NCI-H2196 (cell line): ENCODE results near the gene TMEM108.
A peak's percentile ranks its signal among the peaks of the same experiment; 100 is the strongest.

Experiments used
- DNase-seq: peaks from one replicate; lab custom pipeline; 2025; ENCODE audit not compliant: unreplicated experiment; lab: John Stamatoyannopoulos, UW

The TMEM108 gene

DNA sequence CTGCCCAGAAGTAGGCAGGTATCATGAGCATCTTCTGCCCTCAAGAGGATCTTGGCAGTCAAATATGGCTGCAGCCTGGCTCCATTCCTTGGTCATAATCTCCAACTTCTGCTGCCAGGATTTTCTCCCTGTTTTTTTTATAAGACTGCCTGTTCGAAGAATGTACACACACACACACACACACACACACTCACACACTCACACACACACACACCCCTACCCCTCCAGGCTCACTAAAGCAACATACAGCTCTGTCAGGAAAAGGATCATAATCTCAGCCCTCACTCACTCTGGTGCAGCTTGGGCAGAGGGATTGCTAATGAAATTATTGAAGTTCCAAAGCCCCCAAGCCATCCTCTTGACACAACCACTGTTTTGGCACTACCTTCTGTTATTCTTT is 232.4 kb downstream of the TMEM108 start:
- DNase-seq: no peak

DNA sequence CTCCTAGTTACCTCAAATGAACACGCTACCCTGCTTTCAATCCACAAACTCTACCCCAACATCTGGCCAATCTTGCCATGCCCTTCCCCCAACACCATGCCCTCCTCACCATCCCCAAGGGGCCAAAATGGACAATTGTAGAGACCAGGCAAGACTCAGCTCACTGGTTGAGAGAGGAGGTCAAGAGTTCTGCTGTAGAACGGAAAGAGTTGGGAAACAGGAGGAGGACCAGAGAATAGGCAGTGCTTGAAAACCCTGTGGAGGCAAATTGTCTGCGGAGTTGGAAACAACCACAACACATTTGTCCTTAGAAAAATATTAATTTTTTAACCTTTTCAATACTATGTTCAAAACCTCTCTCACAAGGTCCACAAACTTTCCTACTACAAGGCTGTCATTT is 232.9 kb downstream of the TMEM108 start:
- DNase-seq: no peak

DNA sequence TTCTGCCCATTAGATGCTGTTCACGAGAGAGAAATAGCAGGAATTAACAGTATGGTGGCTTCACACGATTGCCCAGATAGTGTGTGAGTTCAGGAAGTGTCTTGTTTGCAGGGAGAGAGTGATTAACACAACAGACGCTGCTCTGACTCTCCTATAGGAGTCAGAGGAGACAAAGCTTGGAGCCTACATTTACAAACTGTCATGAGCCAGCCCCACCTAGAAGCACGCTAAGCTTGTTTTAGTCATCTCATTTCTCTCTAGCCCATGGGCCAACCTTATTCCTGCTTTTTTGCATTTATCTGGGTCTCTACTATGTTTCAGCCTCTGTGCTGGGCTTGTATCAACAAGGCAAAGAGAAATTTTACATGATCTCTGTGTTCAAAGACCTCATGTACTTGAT is 233.3 kb downstream of the TMEM108 start:
- DNase-seq: no peak

DNA sequence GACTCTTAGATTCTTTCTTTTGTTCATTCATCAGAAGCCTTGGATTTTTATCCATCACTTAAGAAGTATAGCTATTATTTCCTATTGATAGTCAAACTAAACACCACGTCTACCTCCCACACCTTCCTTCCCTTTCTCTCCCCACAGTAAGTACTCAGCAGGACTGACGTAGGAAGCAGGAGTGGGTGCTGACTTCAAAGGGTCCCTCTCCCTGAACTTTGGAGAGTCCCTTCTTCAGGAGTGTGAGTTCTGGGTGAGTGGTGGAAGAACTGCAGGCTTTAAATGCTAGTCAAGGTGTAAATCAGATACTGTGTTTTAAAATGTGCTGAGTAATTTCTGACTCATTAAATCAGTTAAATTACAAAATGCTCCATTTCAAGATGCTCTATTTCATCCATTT is 235.2 kb downstream of the TMEM108 start:
- no peak for DNase-seq

DNA sequence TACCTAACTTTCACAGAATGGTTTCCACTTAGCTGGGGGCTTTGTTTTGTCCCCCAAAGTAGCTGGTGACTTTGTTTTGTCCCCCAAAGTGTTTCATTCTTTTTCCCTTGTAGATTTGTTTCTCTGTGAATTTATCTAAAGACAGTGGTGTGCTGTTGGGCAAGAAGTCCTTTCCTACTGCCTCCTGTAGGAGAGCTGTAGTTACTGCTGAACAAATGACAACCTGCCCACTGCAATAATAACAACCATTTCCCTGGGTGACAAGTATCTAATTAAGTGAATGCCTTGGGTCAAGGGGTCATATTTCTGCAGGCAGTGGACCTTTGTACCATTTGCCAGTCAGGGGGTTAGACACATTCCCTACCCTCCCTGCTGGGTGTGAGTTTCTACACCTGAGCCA is 236.3 kb downstream of the TMEM108 start:
- DNase-seq: no peak

DNA sequence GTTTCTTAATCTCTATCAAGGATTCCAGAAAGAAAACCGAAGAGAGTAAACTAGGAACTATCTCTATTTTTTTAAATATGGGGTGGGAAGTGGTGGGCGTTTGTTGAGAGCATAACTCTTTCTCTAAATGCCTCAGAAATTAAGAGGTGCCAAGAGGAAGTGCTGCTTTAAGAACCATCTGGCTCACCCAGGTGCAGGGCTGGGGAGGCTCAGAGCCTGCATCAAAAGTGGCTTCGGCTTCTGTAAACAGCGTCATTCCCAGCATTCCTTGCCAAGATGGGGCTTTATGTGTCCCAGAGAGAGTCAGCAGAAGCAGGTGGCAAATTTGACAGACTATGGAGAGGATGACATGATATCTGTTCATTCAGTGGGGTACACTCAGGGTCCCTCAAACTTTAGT is 238.4 kb downstream of the TMEM108 start:
- DNase-seq: no peak

DNA sequence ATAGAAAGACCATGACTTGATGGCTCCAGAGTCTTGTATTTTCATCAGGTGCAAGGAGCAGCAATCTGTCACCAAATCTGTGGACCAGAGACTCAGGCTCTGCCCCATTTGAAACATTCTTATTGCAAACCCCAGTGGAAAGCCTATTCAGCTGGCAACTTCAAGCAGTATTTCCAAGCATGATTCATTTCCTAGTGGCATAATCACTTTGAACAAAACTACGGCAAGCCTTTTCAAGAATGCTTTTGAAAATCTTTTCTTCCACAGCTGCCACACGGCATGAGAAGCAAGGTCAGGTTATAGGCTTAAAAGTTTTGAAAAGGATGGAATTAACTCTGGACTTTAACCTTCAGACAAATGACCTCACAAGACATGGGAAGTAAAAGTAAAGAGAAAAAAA is 239.6 kb downstream of the TMEM108 start:
- DNase-seq: no peak

DNA sequence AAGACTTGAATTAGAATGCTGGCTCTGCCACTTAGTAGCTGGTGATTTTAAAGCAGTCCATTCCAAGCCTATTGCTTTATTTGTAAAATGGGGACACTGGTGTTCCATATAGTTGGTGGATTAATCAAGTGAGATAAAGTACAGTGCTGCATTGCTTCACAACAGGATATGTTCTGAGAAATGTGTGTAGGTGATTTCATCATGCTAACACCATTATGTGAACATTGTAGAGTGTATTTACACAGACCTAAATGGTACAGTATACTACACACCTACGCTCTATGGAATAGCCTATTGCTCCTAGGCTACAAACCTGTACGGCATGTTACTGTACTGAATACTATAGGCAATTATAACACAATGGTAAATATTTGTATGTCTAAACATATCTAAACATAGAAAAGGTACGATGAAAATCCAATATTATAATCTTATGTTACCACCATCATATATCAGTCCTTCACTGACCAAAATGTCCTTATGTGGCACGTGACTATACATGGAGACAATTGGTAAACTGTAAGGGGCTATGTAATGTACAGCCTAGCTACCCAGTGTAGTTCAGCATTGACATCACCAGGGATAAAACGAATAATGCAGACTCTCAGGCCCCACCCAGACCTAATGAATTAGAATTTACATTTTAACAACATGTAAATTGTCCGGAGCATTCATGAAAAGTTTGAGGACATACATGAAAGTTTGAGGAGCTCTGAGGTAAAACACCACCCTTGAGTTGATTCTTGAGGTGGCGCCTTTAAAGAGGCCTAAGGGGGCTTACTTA is 240.3 kb downstream of the TMEM108 start:
- no peak for DNase-seq

DNA sequence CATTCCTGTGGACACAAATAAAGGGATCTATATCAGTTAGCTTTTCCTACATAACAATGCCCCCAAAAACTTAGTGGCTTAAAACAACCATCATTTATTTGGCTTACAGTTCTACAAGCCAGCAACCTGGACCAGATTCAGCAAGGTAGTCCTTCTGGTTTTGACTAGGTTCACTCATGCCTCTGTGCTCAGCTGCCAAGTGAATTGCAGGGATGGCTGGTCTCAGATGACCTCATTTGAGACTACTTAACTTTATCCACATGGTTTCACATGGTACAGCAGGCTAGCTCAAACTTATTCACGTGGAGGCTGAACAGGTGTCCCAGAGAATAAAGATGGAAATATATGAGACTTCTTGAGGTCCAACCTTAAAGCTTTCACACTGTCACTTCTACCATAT is 242.4 kb downstream of the TMEM108 start:
- DNase-seq: no peak

DNA sequence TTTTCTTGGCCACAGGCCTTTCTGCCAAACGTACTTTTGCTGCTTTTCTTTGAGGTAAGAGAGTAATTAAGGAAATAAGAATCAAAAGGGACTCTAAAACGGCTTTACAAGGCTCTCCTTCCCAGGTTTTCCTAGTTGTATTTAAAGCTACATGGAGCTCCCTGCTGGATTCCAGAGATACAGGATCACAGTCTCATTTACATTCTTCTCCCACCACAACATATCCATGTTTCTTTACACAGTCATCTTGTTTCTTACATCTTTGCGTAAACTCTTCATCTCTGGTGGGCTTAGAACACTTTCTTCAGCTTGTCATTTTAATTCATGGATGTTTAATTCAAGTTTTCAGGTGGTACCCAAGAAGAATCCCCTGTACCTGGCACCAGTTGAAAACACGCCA is 244.0 kb downstream of the TMEM108 start:
- no peak for DNase-seq

DNA sequence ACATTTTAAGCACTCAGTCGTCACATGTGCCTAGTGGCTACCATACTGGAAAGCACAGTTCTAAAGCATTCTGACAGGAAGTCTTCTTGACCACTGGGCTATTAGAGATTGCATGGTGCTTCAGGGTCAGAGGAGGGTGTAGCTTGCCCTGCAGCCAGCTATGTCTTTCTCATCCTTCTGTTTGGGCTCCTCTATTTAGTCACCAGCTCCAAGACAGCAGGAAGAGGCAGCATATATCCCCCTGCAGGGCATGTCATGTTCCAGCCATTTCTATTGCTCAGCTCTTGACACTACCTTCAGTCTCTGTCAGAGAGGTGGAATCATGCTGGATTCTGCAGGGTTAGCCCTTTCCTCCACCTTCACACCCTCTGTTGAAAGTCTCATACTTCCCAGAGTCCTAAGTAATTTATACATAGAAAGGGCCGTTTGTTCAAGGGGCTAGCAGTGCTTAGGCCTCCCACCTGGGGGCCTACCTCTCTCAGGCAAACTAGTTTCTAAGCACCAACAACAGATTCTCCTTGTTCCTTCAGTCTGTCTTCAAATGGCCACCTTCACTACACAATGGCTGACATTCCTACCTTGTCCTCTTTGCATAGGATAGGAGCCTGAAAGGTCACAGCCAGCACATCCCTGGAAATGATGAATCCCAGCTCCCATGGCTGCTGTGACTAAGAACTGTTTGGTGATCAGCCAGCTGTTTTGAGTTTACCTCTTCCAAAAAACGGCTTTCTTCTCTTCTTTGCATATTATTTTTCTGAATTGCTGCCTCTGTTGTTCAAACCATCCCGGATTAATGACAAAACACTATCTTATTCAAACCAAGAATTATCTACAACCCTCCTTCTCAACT is 246.0 kb downstream of the TMEM108 start:
- DNase-seq: no peak

DNA sequence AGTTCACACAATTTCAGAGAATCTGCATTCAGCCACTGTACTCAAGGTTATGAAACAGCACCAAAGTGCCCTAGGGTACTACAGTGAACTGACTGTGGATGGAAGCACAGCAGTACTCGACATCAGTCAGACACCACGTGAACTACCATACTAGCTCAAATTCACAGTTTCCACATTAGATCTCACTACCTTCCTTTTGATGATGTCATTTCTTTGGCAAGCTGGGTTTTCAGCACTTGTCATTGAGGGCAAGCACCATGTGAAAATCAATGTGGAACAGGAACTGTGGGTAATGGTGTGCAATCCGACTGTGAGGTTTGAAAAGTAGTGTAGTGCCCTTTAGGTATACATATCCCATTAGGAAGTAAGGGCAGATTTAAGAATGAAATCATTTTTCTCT is 251.1 kb downstream of the TMEM108 start:
- DNase-seq: no peak

DNA sequence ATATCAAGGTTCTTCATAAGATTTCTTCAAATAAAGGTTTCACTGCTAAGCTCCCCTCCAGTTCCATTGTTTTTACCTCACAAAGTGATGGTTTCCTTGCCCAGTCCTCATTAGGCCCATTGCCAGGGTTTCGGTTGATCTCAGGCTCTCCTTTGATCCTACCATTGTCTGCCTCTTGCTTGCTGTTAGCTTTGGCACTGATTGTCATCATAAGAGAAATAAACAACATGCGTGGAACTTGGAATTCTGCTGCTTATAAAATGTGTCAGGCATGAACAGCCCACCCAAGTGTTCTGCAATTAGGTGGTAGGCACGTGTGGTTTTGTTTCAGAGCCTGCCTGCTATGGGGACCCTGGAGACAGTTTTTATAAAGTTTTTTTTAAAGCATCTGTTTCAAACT is 254.1 kb downstream of the TMEM108 start:
- DNase-seq: no peak

DNA sequence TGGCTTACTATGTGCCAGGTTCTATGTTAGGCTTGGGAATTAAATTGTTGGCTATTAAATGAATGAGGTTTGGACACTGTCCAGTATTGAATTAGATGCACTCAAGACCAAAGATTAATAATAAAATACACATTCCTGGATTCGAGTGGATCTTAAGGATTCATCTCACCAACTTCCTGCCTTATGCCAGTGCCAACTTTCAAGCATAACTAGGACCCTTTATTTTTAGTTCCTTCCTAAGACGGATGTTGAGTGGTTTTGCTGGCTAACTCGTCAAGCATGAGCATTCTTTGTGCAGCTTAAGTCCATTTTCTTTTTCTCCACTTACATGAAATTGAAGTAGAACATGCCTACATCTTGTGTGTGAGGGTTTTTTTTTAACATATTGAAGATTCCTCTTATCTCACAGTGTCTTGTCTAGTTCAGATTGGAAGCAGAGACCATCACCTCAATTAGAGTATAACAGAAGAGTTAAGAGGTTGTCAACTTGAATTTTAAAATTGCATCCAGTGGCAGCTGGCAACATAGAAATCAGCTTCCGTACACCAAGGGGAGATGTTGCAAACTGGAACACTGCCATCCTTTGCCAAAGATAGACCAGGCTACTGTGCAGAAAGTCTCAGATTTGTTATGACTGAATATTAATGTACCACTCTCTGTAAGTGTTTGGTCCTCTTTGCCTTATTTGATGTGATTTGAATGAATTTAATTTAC is 255.4 kb downstream of the TMEM108 start:
- DNase-seq: no peak

DNA sequence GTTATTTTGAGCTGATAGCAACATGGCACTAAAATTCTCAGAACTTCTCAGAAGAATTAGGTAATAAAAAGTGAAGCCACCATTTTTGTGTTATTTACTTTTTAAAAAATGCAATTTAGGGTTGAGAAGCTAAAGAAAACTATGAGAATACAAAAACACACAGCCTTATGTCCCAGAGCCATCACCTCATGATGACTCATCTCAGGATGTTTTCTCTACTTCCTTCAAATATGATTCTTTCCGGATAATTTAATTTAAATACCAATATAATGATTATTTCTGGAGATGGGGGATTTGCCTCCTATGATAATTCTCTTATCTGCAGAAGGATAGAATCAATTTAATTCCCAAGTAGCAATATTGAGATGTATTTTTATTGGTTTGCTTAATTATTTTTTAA is 256.1 kb downstream of the TMEM108 start:
- DNase-seq: no peak

DNA sequence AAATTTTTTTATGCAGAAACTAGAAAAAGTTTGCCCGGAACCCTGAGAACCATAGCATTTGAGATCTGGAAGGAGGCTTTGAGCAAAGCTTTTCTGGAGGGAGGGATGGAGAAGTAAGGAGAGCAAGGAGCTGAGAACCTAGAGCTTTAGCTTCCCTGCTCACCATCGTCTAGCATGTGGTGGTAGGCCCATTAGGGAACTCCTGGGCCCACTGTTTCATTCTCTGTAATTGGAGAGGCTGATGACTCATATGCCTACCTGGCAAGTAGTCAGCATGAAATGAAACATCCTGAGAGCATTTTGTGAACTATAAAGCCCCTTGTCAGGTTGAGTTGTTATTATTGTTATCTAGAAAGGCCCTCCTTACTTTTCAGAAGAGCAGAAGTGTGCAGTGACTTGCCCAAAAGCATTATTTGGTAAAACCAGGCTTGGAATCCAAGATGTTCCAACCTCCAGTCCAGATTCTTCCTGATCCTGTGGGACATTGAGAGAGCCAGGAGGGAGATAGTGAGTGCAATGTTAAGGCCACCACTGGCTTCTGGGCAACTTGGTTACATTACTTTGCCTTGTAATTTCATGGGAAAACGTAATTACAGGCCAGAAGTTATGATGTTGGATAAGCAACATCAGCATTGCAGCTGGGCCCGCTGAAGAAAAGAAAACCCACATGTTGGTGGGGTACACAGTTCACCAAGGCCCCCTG is 257.2 kb downstream of the TMEM108 start:
- DNase-seq: peak; percentile 44

DNA sequence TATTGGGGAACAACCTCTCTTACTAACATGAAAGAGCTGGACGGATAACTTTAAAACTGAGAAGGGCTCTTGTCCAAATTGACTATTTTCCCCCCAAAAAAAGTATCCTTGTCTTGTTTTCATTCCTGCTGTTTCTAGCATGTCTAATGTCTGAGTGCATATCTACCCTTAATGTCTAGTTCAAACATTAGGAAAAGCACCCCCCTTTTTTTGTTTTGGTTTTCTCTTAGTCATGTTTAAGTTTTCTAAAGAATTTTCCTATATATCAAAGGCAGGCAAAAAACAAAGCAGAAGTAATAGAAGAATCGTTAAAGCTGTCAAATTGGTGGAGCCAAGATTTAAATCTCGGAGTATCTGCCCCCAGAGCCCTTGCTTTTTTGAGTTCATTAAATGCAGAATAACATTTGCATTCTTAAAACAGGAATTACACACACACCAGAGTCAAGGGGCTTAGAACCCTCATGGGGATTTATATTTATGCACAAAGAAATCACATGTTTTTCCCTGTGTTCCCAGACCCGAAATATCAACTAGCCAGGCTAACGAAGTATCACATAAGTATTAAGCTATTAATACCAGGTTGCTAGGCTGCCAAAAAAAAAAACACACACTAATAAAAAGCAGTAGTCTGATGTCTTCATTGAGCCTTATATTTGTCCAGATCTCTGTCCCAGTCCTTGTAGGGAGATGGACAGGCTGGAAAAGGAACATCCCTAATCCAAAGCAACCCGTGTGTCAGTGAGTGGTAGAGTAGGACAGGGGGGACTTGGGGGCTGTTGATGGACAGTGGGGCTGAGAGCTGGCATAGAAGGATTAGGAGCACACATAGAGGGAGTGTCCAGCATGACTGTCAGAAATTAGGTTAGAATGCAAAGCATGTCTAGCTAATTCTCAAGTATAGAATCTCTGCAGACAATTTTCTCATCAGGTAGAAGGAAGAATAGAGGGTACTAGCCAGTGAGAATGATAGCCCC is 258.0 kb downstream of the TMEM108 start:
- no peak for DNase-seq

DNA sequence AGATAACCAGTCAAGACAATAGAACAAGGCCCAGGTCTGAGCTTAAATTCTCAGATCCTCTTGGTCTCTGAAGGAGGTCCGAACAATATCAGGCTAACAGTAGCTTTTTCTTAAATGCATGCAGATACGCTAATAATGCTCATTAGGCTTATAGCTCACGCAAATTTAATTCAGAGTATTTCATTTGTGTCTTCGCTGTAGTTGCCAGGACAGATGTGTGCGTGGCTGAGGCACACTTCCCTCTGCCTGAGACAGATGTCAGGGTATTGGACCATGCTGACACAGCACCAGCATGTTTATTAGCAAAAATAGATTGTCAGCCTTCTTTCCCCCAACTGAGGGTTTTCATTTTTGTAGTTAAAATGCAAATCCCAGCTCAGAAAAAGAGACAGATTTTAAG is 258.8 kb downstream of the TMEM108 start:
- DNase-seq: no peak

DNA sequence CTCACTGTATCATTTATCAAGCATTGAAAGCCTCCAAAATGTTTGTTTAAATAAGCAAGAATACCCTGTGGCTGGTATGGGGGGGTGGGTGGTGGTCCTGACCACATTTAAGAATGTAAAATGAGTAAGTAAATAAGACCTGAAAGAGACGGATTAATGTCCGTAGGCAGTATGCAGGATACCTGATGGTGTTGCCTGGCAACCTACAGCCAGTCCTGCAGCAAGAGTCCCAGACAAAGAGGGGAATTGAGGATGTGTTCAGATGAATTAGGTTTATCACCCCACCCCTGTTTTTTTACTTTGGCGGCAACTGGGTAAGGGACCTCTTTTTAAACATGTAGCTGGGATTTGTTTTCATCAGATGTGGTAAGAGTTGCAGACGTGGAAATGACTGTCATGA is 261.9 kb downstream of the TMEM108 start:
- no peak for DNase-seq

DNA sequence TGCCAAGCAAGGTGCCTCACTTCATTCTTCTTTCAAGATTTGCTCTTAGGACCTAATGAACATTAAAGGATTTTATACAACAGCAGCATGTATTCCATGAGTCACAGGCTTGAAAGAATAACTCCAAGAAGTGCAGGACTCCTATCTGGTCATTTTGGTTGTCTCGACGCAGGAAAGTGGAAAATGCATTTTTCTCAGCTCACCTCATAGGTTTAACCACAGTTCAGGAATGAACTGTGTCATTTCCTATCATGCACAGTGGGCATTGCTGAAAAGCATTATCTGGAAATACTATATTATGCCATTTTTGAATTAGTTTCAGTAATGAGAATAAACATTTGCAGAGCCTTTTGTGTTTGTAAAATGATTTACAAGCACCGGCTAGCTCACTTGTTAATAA is 263.0 kb downstream of the TMEM108 start:
- no peak for DNase-seq
